DMS114 treated with DMSO at 0.1 percent for 48 hours (cell line): ENCODE results near the gene NDST4.

Source experiments
- DNase-seq: peaks from one replicate; lab custom pipeline; 2025; ENCODE audit not compliant: unreplicated experiment; lab: John Stamatoyannopoulos, UW

NDST4 gene

DNA sequence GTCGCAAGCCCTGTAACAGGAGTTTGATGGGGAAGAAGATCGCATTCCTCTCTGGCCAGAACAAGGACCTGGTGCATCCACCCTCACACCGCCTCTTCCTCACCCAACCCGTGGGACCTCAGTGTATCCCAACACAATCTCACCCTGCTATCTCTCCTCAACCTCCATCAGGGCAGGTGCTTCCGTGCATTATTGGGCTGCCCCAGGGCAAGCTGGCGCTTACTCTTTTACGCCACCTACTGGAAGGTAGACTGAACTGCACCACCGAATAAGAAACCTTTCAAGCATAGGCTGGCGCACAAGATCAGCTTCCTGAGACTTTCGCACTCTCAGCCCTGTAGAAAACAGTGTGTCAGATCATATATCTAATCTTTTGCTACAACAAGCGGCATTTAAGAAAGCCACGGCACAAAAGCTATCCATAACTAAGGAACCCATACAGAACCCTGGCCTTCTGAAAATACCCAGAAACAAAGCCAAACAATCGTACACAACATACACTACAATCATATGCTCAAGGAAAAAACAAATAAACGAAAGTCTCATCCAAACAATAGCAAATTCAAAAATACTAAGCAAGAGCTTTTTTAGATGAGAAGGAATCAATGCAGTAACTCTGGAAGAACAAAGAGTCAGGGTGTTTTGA is 305.5 kb downstream of the NDST4 start:
- DNase-seq, result no peak

DNA sequence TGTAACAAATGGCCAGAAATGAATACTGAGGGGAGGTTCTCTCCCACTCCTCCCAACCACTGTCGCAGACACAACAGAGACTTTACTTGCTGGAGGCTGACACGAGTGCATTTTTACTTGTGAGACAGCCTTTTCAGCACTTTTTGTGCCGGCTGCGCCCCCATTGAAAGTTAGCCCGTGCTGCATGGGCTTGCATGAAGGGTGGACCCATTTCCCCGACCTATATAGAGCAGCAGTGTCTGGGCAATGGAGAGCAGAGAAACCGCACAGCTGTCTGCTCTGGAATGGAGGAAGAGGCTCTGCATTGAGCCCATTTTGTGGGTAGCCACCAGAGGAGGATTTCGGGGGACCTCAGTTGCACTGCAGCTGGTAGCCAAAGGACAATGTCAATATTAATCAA is 306.1 kb downstream of the NDST4 start:
- no peak for DNase-seq

DNA sequence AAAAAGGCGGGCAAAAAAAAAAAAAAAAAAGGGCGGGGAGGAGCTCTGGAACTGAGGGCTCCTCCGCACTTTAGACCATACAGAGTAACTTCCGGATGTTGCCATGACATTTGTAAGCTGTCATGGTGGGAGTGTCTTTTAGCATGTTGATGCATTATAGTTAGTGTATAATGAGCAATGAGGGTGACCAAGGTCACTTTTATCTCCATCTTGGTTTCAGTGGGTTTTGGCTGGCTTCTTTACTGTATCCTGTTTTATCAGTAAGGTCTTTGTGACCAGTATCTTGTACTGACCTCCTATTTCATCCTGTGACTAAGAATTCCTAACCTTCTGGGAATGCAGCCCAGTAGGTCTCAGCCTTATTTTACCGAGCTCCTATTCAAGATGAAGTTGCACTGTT is 321.4 kb downstream of the NDST4 start:
- DNase-seq, result no peak

DNA sequence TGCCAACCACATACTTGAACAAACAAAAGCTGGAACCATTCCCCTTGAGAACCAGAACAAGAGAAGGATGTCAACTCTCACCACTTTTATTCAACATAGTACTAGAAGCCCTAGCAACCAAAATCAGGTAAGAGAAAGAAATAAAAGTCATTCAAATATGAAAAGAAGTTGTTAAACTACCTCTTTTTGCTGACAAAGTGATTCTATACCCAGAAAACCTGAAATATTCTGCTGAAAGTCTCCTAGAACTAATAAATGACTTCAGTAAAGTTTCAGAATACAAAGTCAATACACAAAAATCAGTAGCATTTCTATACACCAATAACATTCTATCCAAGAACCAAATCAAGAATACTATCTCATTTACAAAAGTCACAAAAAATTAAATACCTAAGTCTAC is 327.9 kb downstream of the NDST4 start:
- DNase-seq, result no peak

DNA sequence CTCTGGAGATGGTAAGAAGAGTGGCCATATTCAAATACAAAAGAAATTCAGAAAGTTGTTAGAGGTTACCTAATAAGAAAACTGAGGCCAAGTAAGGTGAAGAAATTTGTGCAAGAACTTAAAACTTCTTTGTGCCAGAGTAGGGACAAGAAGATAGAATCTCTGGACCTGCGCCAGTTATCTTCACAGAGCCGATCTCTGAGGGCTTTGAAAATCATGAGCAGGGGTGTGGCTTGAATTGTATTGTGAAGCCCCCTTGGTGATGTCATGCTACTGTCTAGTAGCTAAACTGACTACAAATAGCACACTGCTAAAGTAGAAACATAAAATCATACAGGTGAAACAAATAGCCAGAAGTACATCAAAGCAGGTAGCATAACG is 330.2 kb downstream of the NDST4 start:
- DNase-seq, result no peak

DNA sequence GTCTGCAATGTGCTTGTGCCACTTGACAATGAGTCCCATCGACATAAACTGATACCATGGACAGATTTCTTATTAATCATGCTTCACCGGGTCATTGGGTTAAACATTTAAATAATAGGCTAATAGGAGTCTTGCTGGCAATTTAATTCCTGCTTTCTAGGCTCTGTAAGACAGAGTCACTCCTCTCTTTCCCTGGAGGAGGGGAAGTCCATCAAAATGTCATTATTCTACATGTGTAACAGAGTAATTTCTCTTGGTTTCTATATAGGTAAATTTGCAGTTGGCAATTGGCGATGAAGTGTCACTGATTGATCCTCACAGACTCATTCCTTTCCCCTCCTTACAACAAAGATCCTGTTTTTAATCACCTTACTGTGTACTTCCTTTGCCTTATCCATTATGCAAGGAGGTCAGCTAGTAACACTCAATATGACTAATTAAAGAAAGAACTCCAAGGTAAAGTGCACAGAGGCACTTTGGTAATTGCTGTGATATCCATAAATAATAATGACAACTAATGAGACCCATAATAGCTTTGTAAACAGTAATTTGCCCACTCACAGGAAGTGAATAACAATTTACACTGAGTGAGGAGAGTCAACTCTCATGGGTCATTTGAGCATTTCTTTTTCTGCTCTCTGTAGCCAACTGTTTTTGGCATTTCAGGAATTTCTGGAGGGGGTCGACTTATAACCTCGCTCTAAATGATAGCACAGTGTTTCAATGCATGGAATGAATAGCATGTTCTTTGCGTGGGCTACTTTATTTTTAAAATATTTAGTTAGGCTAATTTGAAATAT is 330.8 kb downstream of the NDST4 start:
- DNase-seq, result no peak

DNA sequence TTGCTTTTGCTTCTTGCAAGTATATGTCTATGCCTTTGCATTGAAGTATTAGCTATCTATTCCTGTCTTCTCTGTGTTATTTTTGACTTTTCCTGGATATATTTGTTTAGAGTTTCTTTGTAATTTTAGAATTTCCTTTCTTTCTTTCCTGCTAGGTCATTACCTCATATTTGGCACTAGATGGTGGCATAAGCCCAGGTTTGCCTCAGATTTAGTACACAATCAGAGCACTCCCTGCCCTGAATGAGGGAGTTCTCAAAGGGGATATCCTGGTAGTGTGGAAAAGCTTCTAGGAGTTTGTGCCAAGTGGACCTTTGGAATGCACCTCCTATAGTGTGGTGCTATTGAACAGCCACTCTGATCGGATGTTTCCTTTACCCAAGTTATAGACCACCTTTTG is 333.2 kb downstream of the NDST4 start:
- DNase-seq, result peak; percentile 1
